ENCODE measurements around the gene CTBS. TPM values are rescaled to one million over a fixed set of nuclear protein-coding genes. Genes with fewer than 3 reads are reported as not detected.

The CTBS gene
- total RNA-seq, 3 donors from 2014 or later = 15.9 to 25.4 (median 23.3) TPM

DNA sequence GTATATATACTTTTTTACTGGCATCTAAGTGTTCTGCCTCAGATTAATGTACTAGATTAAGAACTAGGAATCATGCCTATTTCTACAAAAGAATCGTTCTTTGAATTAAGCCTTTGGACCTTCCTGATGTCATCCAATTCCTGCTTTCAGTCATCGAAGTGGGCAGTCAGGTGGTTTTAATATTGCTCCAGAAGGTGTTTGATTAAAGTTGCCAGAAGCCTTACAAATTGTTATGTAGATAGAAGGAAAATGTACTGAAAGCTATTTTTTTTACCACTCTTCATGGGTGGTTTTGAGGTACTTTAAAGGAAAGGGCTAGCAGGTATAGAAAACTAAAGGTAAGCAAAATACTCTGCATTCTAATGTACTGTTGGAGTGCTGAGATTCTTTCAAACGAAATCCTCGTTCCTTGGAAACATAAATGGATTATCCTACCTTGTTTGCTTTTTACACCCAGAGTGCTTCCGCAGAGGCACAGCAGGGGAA, 716 bp downstream of the CTBS start:
- Histone ChIP-seq H3K36me3 (ENCODE audit: low read depth) (no peaks in the 10 kb centered on the region), H3K4me3 (peak overlapping the region; percentile 50), H3K4me1 (ENCODE audit: low read depth) (peaks cover 7% of the 10 kb centered on the region), H3K9me3 (no peaks in the 10 kb centered on the region)
- intact Hi-C loops (cut with DNase I, micrococcal nuclease) = no loop called here
- DNase-seq (no peak), ATAC-seq (no peak)
- TF ChIP-seq, protein P1, sequence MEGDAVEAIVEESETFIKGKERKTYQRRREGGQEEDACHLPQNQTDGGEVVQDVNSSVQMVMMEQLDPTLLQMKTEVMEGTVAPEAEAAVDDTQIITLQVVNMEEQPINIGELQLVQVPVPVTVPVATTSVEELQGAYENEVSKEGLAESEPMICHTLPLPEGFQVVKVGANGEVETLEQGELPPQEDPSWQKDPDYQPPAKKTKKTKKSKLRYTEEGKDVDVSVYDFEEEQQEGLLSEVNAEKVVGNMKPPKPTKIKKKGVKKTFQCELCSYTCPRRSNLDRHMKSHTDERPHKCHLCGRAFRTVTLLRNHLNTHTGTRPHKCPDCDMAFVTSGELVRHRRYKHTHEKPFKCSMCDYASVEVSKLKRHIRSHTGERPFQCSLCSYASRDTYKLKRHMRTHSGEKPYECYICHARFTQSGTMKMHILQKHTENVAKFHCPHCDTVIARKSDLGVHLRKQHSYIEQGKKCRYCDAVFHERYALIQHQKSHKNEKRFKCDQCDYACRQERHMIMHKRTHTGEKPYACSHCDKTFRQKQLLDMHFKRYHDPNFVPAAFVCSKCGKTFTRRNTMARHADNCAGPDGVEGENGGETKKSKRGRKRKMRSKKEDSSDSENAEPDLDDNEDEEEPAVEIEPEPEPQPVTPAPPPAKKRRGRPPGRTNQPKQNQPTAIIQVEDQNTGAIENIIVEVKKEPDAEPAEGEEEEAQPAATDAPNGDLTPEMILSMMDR (IDR thresholded peaks at IDR 0.05) = no peak

- H3K4me1 ChIP-seq (ENCODE audit: low read depth) = peaks cover 7% of the 10 kb centered on the region
Observed at GRCh38 chr1:84571150-84571535, 3.1 kb downstream of the CTBS start.

DNA sequence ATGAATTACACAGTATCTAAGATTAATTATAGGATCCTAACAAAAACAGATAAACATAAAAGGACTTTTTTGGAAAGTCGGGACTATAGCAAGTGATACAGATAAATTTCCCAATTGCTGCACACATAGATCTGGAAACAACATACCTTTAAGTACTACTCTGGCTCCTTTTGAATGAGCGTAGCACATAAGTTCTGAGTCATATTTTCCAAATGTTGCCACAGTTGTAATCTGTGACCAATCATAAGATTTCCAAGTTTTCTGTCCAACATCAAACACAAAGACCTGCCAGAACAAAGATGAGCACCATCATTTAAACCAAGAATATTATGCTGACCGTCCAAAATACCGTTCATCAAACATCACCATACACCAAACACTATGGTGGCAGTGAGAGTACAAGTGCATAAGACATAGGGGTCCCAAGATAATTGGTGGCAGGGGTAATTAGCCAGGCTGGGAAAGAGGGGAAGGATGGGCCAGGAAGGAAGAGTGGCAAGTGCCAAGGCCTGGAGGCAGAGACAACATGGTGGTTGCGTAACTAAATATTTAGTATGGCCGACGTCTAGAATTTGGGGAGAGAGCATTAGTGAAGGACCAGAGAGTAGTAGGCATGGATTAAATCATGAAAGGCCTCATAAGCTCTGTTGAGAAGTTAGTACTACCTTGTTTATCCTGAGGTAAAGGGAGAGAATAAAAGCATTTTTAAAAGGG, 3.6 kb downstream of the CTBS start:
- TF ChIP-seq, protein P1 (IDR thresholded peaks at IDR 0.05) = no peak
- intact Hi-C loops (cut with DNase I, micrococcal nuclease) = no loop called here
- ATAC-seq = no peak
- Histone ChIP-seq H3K4me1 (ENCODE audit: low read depth) (peaks cover 7% of the 10 kb centered on the region), H3K4me3 (no peak overlapping the region), H3K9me3 (no peaks in the 10 kb centered on the region), H3K36me3 (ENCODE audit: low read depth) (no peaks in the 10 kb centered on the region)
- no peak for DNase-seq

More at GRCh38 chr1:84571150-84571535, 3.1 kb downstream of the CTBS start:
- no peaks in the 10 kb centered on the region for H3K9me3 ChIP-seq
- intact Hi-C loops (cut with DNase I, micrococcal nuclease) = no loop called here
- no peak overlapping the region for H3K4me3 ChIP-seq
- DNase-seq (no peak), ATAC-seq (no peak)
- H3K36me3 ChIP-seq (ENCODE audit: low read depth) = no peaks in the 10 kb centered on the region
- TF ChIP-seq, protein P1 (IDR thresholded peaks at IDR 0.05) = no peak

- no peak overlapping the region for H3K4me3 ChIP-seq
- intact Hi-C loops (cut with DNase I, micrococcal nuclease) = no loop called here
- H3K9me3 ChIP-seq = no peaks in the 10 kb centered on the region
- TF ChIP-seq, protein P1 (IDR thresholded peaks at IDR 0.05) = no peak
- DNase-seq (no peak), ATAC-seq (no peak)
- H3K4me1 ChIP-seq (ENCODE audit: low read depth) = peaks cover 7% of the 10 kb centered on the region
- H3K36me3 ChIP-seq (ENCODE audit: low read depth) = no peaks in the 10 kb centered on the region
Observed at GRCh38 chr1:84569216-84569615, 5.0 kb downstream of the CTBS start.

DNA sequence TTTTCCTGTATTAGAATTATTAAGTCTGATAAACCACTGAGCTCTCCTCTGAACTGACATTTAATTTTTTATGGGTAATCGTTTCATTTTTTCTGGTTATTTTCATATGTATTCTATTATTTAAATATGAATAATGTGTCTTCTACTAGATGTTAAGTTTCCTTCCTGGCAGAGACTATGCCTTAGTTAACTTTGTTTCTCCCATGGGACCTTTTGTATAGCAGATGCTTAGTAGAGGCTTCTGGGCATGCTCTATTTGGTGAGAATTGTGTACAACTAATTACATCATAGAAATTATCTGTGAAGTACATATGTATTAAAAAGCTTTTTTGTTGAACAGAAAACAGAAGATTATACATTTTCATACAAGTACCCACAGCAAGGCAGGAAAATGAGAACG, 23.4 kb downstream of the CTBS start:
- DNase-seq = no peak
- Histone ChIP-seq H3K36me3 (ENCODE audit: low read depth) (no peaks in the 10 kb centered on the region), H3K4me1 (ENCODE audit: low read depth) (no peaks in the 10 kb centered on the region), H3K4me3 (no peak overlapping the region), H3K9me3 (no peaks in the 10 kb centered on the region)
- ATAC-seq = no peak
- TF ChIP-seq, protein P1 (IDR thresholded peaks at IDR 0.05) = no peak
- intact Hi-C loops (cut with DNase I, micrococcal nuclease) = no loop called here
